HCT116 (cell line): Measurements from ENCODE around the gene PSD. TPM values are rescaled to one million over a fixed set of nuclear protein-coding genes. Genes with fewer than 3 reads are reported as not detected.

Source experiments
- ATAC-seq: fragments of 200-7000 bp; cut with Tn5 transposase; 2 replicates; pipeline ENCODE4 v1.9.1; 2020; ENCODE audit warnings: mild to moderate bottlenecking, moderate library complexity
- BruUV-seq: library from RNA; stranded (reverse); fragments of 400-500 nt; replicated peaks from 2 replicates; lab custom pipeline; 2021; lab: Mats Ljungman, UMichigan
- CTCF ChIA-PET: fragments of 300-600 bp; sonication (Branson Sonifier 250); formaldehyde crosslinking; loops from one replicate; lab custom pipeline; 2021; ENCODE audit warnings: antibody characterized with exemption; lab: Charles Lee
- POLR2A ChIA-PET: fragments of 300-600, 350-600 bp; sonication (Branson Sonifier 250); formaldehyde crosslinking; loops from one replicate; lab custom pipeline; 2021; ENCODE audit warnings: antibody characterized with exemption; lab: Charles Lee
- RAD21 ChIA-PET, 2 experiments: fragments of 300-600 bp; sonication (Branson Sonifier 250); formaldehyde crosslinking; loops; one replicate each; lab custom pipeline; 2023; ENCODE audit warnings: low total read pairs in 2 of 2; ENCODE audit not compliant: uncharacterized antibody in 2 of 2, unreplicated experiment in 2 of 2, low non-redundant PET in 1 of 2; lab: Charles Lee
- DNase-seq: peaks from one replicate; pipeline ENCODE4 v3.0.0-alpha.2; 2010; ENCODE audit warnings: low read depth, low spot score
- H2AFZ ChIP-seq: fragments of 200-600 bp; shearing (Covaris generic), sonication (generic); 2 replicates; pipeline ENCODE4 v1.6.1; 2017; ENCODE audit warnings: low read depth, mixed run types, mixed read lengths, antibody characterized with exemption, low read length; ENCODE audit not compliant: poor library complexity, severe bottlenecking
- H3K27ac ChIP-seq: 2 replicates; pipeline ENCODE4 v1.5.1; 2012; ENCODE audit warnings: low read depth, low read length
- H3K27me3 ChIP-seq: fragments of 200-600 bp; sonication (generic); 2 replicates; pipeline ENCODE4 v1.6.1; 2016; ENCODE audit warnings: mixed run types, low read length, mixed read lengths; ENCODE audit not compliant: insufficient read depth
- H3K36me3 ChIP-seq, 2 experiments: fragments of 200-500 bp in 1 of 2; fragments of 200-600 bp in 1 of 2; sonication (Bioruptor generic) in 1 of 2; sonication (generic) in 1 of 2; 2 replicates each; pipeline versions ENCODE4 v1.5.1 to v1.6.1; 2014 to 2016; ENCODE audit warnings: low read length in 2 of 2, inconsistent platforms in 1 of 2, mixed read lengths in 1 of 2, mixed run types in 1 of 2; ENCODE audit not compliant: insufficient read depth in 2 of 2, control insufficient read depth in 1 of 2
- H3K4me1 ChIP-seq, 2 experiments: fragments of 200-600 bp in 1 of 2; sonication (generic) in 1 of 2; 2 replicates each; pipeline versions ENCODE4 v1.5.1 to v1.6.1; 2012 to 2017; ENCODE audit warnings: low read length in 2 of 2, inconsistent platforms in 1 of 2, mild to moderate bottlenecking in 1 of 2, mixed read lengths in 1 of 2, mixed run types in 1 of 2, moderate library complexity in 1 of 2; ENCODE audit not compliant: insufficient read depth in 2 of 2, control insufficient read depth in 1 of 2
- H3K4me2 ChIP-seq: fragments of 200-600 bp; sonication (generic); 2 replicates; pipeline ENCODE4 v1.6.1; 2017; ENCODE audit warnings: mixed run types, low read length, mixed read lengths
- H3K4me3 ChIP-seq, 2 experiments: fragments of 200-600 bp in 1 of 2; sonication (generic) in 1 of 2; replicated peaks in 1 of 2; 2 replicates each; pipeline ENCODE4 v1.5.1; 2011 to 2016; ENCODE audit warnings: low read length in 2 of 2, control low read depth in 1 of 2, low read depth in 1 of 2, mild to moderate bottlenecking in 1 of 2, mixed read lengths in 1 of 2, mixed run types in 1 of 2
- H3K79me2 ChIP-seq: fragments of 200-600 bp; sonication (generic); 2 replicates; pipeline ENCODE4 v1.6.1; 2017; ENCODE audit warnings: mild to moderate bottlenecking, mixed run types, low read length, moderate library complexity, mixed read lengths; ENCODE audit not compliant: insufficient read depth
- H3K9ac ChIP-seq: fragments of 200-600 bp; sonication (generic); 2 replicates; pipeline ENCODE4 v1.6.1; 2016; ENCODE audit warnings: low read length, mixed read lengths
- H3K9me2 ChIP-seq: fragments of 200-600 bp; sonication (generic), shearing (Covaris generic); 2 replicates; pipeline ENCODE4 v1.6.1; 2017; ENCODE audit warnings: mixed run types, mild to moderate bottlenecking, moderate library complexity; ENCODE audit not compliant: insufficient read depth
- H3K9me3 ChIP-seq, 2 experiments: fragments of 200-500 bp in 1 of 2; fragments of 200-600 bp in 1 of 2; sonication (Bioruptor generic) in 1 of 2; sonication (generic) in 1 of 2; 2 replicates each; pipeline ENCODE4 v1.6.1; 2014 to 2017; ENCODE audit warnings: low read length in 2 of 2, mixed read lengths in 2 of 2, inconsistent platforms in 1 of 2, low read depth in 1 of 2, mild to moderate bottlenecking in 1 of 2, mixed run types in 1 of 2, moderate library complexity in 1 of 2; ENCODE audit not compliant: control insufficient read depth in 1 of 2, insufficient read depth in 1 of 2
- H4K20me1 ChIP-seq: fragments of 200-600 bp; sonication (generic), shearing (Covaris generic); 2 replicates; pipeline ENCODE4 v1.6.1; 2017; ENCODE audit warnings: mixed run types, mild to moderate bottlenecking, moderate library complexity; ENCODE audit not compliant: insufficient read depth
- EGR1 ChIP-seq: IDR thresholded peaks from 2 replicates; pipeline ENCODE4 v1.6.1; 2012; ENCODE audit warnings: low read depth
- JUND ChIP-seq: IDR thresholded peaks from 2 replicates; pipeline ENCODE4 v1.6.1; 2012
- POLR2AphosphoS5 ChIP-seq: IDR thresholded peaks from 2 replicates; pipeline ENCODE4 v1.6.1; 2011; ENCODE audit warnings: mild to moderate bottlenecking, low read depth, low read length, moderate library complexity
- RAD21 ChIP-seq: IDR thresholded peaks from 2 replicates; pipeline ENCODE4 v1.6.1; 2012; ENCODE audit warnings: low read depth, mild to moderate bottlenecking
- SP1 ChIP-seq: IDR thresholded peaks from 2 replicates; pipeline ENCODE4 v1.6.1; 2012; ENCODE audit warnings: low read depth
- YY1 ChIP-seq: IDR thresholded peaks from 2 replicates; pipeline ENCODE4 v1.6.1; 2011; ENCODE audit warnings: low read length, low read depth, moderate library complexity, mild to moderate bottlenecking; ENCODE audit not compliant: insufficient replicate concordance; ENCODE audit errors: extremely low read depth
- intact Hi-C: fragments of 100-400 bp; cut with micrococcal nuclease; formaldehyde crosslinking; loops from 2 replicates; pipeline ENCODE4 v1.10.0; 2022
- total RNA-seq: library from RNA; stranded (reverse); gene quantifications from one replicate; pipeline ENCODE4 v1.2.1, GENCODE V29; 2021; ENCODE audit not compliant: unreplicated experiment
- TF ChIP-seq, protein P1 (sequence below): IDR thresholded peaks from 2 replicates; pipeline ENCODE4 v1.6.1; 2011; ENCODE audit warnings: mild to moderate bottlenecking, low read length, moderate library complexity; ENCODE audit not compliant: insufficient replicate concordance; ENCODE audit errors: extremely low read depth
- TF ChIP-seq, protein P2 (sequence below): IDR thresholded peaks from 2 replicates; pipeline ENCODE4 v1.6.1; 2012
- TF ChIP-seq, protein P3 (sequence below), 3 experiments: fragments of 200-600 bp in 1 of 3; sonication (generic) in 1 of 3; IDR thresholded peaks in 2 of 3; conservative IDR thresholded peaks in 1 of 3; 2 replicates each; pipeline ENCODE4 v1.5.1; 2012 to 2017; ENCODE audit warnings: low read depth in 2 of 3, low read length in 2 of 3, antibody characterized with exemption in 1 of 3, borderline replicate concordance in 1 of 3, control low read depth in 1 of 3, mild to moderate bottlenecking in 1 of 3, mixed read lengths in 1 of 3, mixed run types in 1 of 3, moderate library complexity in 1 of 3; ENCODE audit not compliant: insufficient read depth in 1 of 3

PSD gene
- total RNA-seq, 1 experiment from 2014 or later: 9.7 TPM

DNA sequence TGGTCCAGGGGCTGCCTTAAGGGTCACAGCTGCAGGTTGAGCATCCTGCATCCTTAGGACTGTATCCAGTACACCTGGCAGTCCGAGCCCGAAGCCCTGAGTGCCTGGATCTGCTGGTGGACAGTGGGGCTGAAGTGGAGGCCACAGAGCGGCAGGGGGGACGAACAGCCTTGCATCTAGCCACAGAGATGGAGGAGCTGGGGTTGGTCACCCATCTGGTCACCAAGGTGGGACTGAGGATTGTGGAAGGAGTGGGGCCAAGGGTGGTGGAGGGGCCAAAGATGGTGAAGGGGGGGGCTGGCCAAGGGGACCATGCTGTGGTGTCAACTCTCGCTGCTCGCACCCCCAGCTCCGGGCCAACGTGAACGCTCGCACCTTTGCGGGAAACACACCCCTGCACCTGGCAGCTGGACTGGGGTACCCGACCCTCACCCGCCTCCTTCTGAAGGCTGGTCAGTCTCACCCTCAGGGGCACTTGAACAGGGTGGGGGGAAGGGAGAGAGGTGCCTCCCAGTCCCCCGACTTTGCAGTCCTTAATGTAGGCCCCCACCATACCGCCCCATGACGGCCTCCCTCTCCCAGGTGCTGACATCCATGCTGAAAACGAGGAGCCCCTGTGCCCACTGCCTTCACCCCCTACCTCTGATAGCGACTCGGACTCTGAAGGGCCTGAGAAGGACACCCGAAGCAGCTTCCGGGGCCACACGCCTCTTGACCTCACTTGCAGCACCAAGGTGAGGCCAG is 17.8 kb downstream of the PSD start:
- no peak for TF ChIP-seq EGR1
- TF ChIP-seq, protein P1, sequence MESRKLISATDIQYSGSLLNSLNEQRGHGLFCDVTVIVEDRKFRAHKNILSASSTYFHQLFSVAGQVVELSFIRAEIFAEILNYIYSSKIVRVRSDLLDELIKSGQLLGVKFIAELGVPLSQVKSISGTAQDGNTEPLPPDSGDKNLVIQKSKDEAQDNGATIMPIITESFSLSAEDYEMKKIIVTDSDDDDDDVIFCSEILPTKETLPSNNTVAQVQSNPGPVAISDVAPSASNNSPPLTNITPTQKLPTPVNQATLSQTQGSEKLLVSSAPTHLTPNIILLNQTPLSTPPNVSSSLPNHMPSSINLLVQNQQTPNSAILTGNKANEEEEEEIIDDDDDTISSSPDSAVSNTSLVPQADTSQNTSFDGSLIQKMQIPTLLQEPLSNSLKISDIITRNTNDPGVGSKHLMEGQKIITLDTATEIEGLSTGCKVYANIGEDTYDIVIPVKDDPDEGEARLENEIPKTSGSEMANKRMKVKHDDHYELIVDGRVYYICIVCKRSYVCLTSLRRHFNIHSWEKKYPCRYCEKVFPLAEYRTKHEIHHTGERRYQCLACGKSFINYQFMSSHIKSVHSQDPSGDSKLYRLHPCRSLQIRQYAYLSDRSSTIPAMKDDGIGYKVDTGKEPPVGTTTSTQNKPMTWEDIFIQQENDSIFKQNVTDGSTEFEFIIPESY: no peak
- TF ChIP-seq POLR2AphosphoS5: no peak
- TF ChIP-seq, protein P2, sequence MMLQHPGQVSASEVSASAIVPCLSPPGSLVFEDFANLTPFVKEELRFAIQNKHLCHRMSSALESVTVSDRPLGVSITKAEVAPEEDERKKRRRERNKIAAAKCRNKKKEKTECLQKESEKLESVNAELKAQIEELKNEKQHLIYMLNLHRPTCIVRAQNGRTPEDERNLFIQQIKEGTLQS: no peak
- TF ChIP-seq YY1: no peak
- TF ChIP-seq SP1: no peak
- TF ChIP-seq RAD21: no peak
- TF ChIP-seq, protein P3, sequence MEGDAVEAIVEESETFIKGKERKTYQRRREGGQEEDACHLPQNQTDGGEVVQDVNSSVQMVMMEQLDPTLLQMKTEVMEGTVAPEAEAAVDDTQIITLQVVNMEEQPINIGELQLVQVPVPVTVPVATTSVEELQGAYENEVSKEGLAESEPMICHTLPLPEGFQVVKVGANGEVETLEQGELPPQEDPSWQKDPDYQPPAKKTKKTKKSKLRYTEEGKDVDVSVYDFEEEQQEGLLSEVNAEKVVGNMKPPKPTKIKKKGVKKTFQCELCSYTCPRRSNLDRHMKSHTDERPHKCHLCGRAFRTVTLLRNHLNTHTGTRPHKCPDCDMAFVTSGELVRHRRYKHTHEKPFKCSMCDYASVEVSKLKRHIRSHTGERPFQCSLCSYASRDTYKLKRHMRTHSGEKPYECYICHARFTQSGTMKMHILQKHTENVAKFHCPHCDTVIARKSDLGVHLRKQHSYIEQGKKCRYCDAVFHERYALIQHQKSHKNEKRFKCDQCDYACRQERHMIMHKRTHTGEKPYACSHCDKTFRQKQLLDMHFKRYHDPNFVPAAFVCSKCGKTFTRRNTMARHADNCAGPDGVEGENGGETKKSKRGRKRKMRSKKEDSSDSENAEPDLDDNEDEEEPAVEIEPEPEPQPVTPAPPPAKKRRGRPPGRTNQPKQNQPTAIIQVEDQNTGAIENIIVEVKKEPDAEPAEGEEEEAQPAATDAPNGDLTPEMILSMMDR (IDR thresholded peaks at IDR 0.05 in 2 of 3, conservative IDR thresholded peaks at IDR 0.05 in 1 of 3; ENCODE audit: borderline replicate concordance in 1 of 3, insufficient read depth in 1 of 3, low read depth in 2 of 3, low read length in 2 of 3): no peak
- no peak for TF ChIP-seq JUND
- TF ChIP-seq, all 23 proteins: peak for 0
- RAD21 ChIA-PET: interaction anchor here (0.8 to 2.3 kb wide), 2 partner anchors 171 kb away, joined by 3 to 8 read pairs; no protein-coding TSS in a partner anchor
- Histone ChIP-seq H3K27me3 (no peaks in the 10 kb centered on the region), H3K4me2 (peak overlapping the region; percentile 62), H3K9me3 (no peaks in the 10 kb centered on the region), H3K79me2 (peaks cover 12% of the 10 kb centered on the region; the same call in 1 of the 2 replicates), H4K20me1 (no peaks in the 10 kb centered on the region), H3K4me3 (no peak overlapping the region), H3K9ac (no peak overlapping the region; the same call in 1 of the 2 replicates), H2AFZ (no peak overlapping the region), H3K4me1 (peaks cover 21 to 64% of the 10 kb centered on the region in 2 experiments), H3K27ac (peak overlapping the region; percentile 56; the same call in 1 of the 2 replicates), H3K9me2 (no peaks in the 10 kb centered on the region), H3K36me3 (peaks cover 11 to 26% of the 10 kb centered on the region in 2 experiments; a peak in 3 of 4 replicates)
- CTCF ChIA-PET: interaction anchor here (1.6 to 9.3 kb wide), 4 partner anchors 16 to 183 kb away, joined by 7 to 154 read pairs (median 26); partner anchors contain the start of genes ELOVL3 and FBXL15
- POLR2A ChIA-PET: interaction anchor here (0.5 to 3.5 kb wide), 3 partner anchors 20 to 1520 kb away, joined by 3 to 15 read pairs (median 12); partner anchors contain the start of gene FBXL15
- intact Hi-C loops: no loop called here
- BruUV-seq: no TSS peak
- DNase-seq (no peak), ATAC-seq (no peak)
